Left renal cortex interstitium (tissue), 4 donors: Measurements from ENCODE around the gene HINT1. TPM values are rescaled to one million over a fixed set of nuclear protein-coding genes. Genes with fewer than 3 reads are reported as not detected.
A peak's percentile ranks its signal among the peaks of the same experiment; 100 is the strongest.

ENCODE experiments used
- DNase-seq, 4 donors: peaks; one replicate each; pipeline ENCODE4 v3.0.0-alpha.2; 2013; ENCODE audit warnings: low read depth in 4 of 4, low spot score in 2 of 4, missing footprints in 1 of 4
- polyA plus RNA-seq, 4 donors: library from polyadenylated mRNA; unstranded; fragments of 120-200 nt; gene quantifications; one replicate each; pipeline ENCODE4 v1.2.1, GENCODE V29; 2013; ENCODE audit not compliant: insufficient read length in 4 of 4

Gene HINT1
- polyA plus RNA-seq, 4 donors = 336 to 478 (median 423) TPM

DNA sequence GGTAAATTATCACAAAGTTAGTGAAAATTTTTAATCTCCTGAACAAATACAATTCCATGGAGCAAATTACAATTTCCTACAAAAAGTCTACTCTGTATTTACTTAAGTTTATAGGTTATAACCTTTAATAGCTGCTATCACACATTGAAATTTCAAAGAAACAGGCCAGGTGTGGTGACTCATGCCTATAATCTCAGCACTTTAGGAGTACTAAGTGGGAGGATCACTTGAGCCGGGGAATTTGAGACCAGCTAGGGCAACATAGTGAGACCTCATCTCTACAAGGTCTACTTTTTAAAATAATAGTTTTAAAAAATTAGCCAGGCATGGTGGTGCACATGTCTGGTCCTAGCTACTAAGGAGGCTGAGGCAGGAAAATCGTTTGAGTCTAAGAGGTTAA, 50.3 kb downstream of the HINT1 start:
- DNase-seq = no peak

DNA sequence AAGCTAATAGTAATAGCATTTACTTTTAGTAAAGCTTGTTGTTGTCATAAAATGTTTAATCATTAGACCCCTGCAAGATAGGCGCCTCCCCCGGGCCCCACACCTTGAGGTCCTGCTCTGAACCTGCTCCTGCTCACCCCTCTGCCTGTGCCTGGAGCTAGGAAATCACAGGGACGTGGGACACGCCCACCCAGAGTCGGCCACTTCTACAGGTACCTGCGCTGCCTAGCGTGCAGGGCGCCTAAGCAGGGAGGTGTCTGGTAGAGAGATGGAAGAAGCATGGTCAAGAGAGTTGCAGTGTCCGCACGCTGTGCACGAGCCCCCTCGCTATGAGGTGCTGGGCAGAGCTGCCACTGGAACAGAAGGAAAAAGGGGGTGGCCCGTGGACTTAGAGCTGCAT, 52.6 kb downstream of the HINT1 start:
- DNase-seq = no peak

DNA sequence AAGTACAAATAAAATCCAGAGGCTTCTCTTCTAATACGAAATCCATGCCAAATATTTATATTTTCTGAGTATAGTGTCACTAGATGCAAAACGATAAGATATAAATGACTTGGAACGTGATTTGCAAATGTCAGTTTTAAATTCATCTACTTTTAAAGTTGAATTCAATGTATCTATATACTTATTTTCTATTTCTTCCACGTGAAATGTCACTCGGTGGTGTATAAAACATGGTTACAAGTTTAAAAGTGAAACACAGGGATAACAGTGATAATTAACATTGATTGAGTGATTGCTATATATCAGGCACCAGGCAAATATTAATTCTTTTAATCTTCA, 54.8 kb downstream of the HINT1 start:
- no peak for DNase-seq

DNA sequence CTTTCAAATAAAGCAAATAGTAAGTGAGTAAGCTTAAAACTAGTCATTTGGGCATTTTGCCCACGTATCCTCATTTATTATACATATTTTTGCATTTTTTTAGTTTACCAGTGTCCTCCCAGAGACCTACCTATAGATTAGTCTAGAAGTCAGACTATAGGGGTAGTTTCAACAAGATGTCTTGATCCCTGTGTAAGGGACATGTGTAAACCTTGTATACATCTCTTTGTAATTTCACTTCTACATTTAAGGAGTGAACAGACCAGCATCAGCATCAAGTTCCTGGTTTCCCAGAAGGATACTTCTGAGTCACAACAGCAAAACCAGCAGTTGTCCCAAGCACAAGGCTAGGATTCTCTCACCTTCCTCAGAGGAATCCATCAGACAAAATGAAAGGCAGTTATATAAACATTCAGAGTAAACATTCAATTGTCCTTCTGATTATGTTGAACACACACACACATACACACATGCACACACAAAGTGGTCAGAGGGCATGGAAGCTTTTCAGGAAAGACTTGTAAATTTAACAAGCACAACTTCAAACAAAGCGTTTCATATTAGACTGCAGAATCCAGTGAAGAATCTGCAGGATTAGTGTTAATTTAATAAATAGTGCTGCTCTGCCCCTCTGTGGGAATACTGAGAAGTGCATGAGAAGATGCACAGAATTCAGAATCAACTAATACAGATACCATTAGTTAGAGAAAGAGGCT, 55.4 kb downstream of the HINT1 start:
- DNase-seq = peak in 3 of 4 donors; percentile 3 to 13 (median 12)

Other genes with a start within 250 kb of the HINT1 start
- 10 to 100 TPM; 12.4 to 16.4 (median 12.6) TPM for gene LYRM7, start 5.7 kb upstream of the HINT1 start, polyA plus RNA-seq
- gene CDC42SE2, start 98.8 kb upstream of the HINT1 start, polyA plus RNA-seq = 10 to 100 TPM; 45.8 to 60.5 (median 50.8) TPM